Measurements from ENCODE around the gene GFRA1.
"Not testable (repeated sequence)": the region's sequence is repeated elsewhere in the genome, so short reads cannot be mapped to it uniquely, and the experiment has no call there.

Gene GFRA1

GRCh38 chr10:116195583-116195982 lies 77.4 kb downstream of the GFRA1 start:
- DNase-seq, result no peak

DNA sequence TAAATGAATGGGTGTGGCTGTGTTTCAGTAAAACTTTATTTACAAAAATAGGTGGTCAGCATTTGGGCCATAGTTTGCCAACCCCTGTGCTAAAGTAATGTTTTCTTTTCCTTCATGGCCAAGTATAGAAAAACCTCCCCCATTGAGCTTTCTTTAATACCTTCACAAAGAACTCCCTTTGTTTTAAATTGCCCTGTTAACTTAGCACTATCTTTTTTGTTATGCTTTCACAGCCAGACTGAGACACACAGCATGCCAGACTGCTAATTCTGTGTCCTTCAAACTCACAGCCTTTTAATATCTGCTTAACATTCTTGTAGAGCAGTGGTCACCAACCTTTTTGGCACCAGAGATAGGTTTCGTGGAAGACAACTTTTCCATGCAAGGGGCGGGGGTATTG lies 78.0 kb downstream of the GFRA1 start:
- no peak for DNase-seq

DNA sequence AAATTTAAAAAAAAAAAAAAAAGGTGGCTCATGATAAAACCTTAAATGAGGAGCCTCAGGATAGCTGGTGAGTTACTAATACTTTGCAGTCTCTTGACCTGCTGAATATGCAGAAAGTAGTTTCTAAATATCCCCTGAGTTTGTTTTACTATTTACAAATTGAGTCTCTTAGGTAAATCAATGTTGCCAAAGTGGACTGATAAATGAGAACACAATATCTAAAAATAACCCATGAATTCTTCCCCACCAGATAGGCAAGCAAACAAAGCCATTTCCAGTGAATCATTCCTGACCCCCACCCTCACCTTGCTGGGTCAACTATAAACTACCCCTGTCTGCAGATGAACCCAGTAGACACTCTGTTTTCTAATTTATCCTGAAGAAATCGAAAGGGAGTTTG lies 78.9 kb downstream of the GFRA1 start:
- no peak for DNase-seq

GRCh38 chr10:116190883-116191282 lies 82.1 kb downstream of the GFRA1 start:
- no peak for DNase-seq

DNA sequence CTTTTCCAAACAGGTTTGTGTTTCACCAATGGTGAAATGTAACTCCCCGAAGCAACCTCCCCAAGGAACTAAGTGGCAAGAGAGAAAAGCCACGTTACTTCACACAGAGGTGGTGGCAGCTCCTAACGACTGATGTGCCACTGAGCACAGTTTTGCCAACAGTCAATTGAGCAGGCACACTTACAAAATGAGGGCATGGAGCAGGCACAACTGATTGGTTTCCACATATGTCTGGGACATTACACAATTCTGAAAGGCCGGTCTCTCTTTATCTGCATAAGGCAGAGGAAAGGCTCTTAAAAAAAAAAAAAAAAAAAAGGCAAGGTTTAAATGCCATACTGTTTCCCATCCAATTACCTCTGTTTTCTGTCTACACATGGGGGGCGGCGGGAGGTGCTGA lies 86.7 kb downstream of the GFRA1 start:
- no peak for DNase-seq

DNA sequence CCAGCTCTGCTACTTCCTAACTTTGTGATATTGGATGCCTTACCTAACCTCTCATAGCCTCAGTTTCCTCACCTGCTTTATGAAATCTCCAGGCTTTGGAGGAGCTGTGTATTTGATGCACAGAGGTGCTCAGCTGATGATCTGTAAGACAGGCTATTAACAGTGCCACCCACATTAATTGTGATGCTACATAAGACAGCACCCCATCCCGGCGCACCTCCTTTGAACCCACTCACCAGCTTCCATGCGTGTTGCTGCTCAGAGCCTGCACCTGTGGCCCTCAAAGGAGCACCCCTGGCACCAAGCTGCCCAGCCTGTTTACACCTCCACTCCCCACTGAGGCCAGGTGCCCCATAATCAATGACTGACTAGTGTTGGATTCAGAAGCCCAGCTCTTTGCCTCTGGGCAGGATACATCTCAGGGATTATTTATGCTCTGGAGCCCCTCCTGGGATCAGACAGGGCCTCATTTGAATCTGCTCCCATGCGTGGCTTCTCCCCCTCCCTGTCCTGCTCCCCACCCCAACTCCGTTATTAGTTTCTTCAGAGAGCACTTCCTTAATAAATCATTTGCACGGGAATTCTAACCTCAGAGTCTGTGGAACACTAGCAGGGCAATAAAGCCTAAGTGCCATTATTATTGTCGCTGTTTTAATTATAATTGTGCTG lies 87.7 kb downstream of the GFRA1 start:
- no peak for DNase-seq

DNA sequence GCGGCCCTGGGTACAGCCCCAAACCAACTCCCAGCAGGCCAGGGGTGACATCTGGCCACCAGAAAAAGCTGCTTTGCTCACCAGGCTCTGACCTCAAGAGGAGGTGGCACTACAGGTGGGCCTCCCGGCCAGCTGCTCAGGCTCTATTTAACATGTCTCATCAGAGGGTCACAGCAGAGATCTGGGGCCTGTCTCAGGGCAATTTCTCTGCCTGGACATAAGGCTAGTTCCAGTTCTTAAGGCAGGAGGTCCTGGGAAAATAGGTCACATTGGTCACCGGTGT lies 88.6 kb downstream of the GFRA1 start:
- no peak for DNase-seq

DNA sequence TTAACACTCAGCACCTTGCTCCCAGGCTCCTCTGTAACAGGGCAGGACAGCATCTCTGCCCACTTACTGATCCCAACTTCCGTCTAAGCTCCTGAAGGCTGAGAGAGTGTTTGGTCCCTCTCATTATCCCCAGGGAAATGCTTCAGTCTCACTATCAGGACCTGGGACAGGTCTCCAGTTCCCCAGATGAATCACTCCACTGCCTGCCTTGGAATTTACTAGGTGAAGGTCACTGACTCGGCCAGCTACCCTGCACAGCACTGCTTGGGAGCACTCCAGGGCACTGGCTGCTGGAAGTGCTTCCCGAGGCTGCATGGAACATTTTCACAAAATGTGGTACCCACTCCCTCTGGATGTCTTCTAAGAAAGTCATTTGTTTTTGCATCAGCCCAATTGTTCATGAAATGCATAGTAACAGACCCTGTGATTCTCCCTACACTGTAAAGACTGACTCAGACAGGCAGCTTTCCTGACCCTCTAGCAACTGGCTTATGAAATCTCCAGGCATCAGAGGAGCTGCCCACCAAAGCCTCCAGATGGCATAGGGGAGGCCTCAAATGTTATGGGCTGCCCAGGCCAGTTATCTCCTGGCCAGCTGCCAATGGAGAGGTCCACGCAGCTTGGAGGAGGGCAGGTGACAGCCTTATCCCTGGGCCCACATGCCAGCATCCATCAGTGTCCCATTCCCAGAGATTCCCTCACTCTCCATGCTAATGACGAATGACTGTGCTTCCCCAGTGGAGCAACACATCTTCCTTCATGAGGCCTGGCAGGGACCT lies 89.1 kb downstream of the GFRA1 start:
- no peak for DNase-seq

DNA sequence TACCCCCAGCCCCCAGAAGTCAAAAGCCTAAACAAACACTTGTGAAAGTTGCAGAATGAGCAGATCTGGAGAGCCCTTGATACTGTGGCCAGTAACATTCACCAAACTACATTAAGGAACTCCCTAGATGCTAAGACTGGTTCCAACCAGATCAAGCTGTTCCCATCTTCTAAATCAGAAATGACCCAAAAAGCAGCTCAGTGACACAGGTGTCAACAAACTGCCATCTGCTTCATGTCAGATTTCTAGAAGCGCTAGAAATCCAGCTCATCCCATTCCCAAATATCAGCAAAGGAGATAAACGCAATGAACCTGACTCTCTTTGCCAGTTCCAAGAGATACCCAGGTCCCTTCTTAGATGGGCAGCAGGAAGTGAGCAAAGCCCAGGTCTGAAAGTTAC lies 90.6 kb downstream of the GFRA1 start:
- DNase-seq, result no peak

- no peak for DNase-seq
These were observed 94.9 kb downstream of the GFRA1 start for GRCh38 chr10:116178086-116178605.

- no peak for DNase-seq
These were observed 97.8 kb downstream of the GFRA1 start for GRCh38 chr10:116175231-116175630.

DNA sequence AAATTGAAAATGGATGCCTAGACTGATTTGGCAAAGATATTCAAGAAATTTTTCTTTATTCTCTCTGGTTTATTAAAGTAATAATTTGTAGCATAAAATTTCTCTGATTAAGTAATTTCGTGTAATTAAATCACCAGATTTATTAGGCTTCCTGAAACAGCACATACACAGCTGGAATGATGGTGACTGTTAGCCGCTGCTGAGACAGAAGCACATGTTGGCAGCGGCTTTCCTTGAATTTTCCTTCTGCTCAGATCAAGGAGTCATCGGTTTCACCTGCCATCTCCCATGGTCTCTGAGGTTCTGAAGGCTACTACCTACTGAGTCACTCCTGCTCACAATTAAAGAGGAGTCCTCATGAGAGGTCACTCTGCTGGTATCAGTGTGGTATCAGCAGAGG lies 101.5 kb downstream of the GFRA1 start:
- no peak for DNase-seq

GRCh38 chr10:116170815-116171250 lies 102.2 kb downstream of the GFRA1 start:
- no peak for DNase-seq

- DNase-seq, result no peak
These were observed 103.1 kb downstream of the GFRA1 start for GRCh38 chr10:116169782-116170445.

DNA sequence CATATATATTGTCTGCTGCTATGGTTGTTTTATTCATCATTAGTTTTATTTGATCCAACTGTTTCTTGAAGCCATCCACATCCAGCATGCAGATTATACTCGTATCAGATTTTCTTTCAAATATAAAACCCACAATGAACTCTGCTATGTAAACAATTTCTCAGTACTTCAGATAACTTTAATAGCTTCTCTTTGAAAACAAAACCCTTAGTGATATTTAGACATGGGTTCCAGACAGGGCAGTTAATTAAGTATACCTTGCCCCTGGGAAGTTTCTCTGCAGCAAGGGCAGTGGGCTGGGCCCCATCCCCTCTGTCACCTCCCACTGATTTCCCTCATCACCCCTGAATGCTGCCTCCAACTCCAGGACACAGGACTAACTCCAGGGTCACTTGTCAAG lies 104.3 kb downstream of the GFRA1 start:
- no peak for DNase-seq

DNA sequence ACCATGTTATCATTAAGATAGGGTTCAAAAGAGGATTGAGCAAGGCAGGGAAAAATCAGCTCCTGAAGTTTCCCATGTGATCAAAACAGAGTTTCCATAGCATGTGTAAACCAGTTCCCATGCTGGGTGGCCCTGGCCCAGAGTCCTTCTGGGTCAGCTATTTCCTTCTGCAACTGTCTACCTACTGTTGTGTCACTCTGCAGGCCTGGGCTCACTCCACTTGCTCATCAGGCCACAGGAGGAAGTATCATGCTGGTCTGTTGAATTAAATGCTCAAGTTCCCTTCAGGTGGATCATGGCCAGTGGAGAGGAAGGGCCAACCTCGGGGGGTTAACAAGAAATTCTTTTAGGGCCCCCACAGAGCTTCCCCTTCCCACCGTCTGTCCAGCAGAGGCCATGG lies 104.7 kb downstream of the GFRA1 start:
- no peak for DNase-seq

- DNase-seq, result not testable (repeated sequence)
These were observed 107.1 kb downstream of the GFRA1 start for GRCh38 chr10:116165941-116166340.

GRCh38 chr10:116164291-116164690 lies 108.7 kb downstream of the GFRA1 start:
- DNase-seq, result no peak

- DNase-seq, result no peak
These were observed 109.5 kb downstream of the GFRA1 start for GRCh38 chr10:116163333-116164131.

DNA sequence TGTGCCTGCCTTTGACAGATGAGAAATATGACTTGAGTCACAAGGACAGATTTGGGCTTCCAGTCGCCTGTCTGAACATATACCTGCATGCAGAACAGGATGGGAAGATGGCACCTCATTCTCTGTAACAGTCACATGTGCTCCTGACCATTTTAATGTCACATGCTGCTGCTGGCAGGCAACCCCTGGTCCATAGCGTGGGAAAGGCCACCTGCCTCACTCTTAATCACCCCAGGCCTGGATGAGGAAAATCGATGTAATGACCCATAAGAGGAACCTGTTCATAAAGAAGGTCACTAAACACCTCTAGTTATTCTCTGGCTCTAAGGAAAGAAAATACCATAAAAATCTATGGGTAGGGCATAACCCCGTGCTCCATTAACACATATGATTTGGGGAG lies 110.2 kb downstream of the GFRA1 start:
- no peak for DNase-seq

- no peak for DNase-seq
These were observed 112.7 kb downstream of the GFRA1 start for GRCh38 chr10:116160271-116160670.

- no peak for DNase-seq
These were observed 113.8 kb downstream of the GFRA1 start for GRCh38 chr10:116159197-116159596.

- no peak for DNase-seq
These were observed 115.0 kb downstream of the GFRA1 start for GRCh38 chr10:116158036-116158435.
